ENCODE data around the gene TMEM132D. TPM values are rescaled to one million over a fixed set of nuclear protein-coding genes. Genes with fewer than 3 reads are reported as not detected.

The TMEM132D gene
- total RNA-seq, 2 donors from 2014 or later = not detected

DNA sequence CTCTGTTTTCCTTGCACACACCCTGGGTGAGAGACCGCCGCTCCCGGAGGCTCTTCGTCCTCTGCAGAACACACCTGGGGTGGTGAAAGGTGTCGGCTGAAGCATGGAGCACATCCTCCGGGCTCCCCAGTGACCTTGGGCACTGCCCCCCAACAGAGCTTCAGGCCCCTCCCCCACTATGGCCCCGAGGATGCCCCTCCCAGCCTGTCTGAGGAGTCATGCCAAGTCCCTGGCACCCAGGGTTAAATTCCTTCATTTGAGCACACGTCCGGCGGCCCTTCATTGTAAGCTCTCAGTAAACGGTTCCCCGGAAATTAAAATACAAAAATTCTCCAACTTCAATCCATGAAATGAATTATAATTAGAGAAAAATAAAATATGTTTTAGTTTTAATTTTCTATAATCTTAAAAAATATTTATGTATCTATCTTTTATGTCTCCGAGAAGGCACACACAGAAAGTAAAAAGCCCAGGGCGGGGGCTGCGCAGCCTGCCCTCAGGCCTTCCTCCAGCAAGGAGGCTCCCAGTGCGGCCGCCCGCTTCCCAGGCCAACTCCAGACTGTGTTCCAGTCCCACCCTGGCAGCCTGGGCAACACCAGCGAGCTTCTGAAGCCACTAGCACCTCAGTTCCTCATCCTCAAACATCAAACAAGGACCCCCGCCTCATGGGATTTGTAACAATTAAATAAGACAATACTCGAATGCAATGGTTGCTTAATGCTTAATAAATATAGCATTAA is 63.5 kb downstream of the TMEM132D start:
- no peaks in the 10 kb centered on the region for H3K27me3 ChIP-seq
- no peaks in the 10 kb centered on the region for H3K36me3 ChIP-seq
- no peak overlapping the region for H3K4me3 ChIP-seq
- no peak overlapping the region for H3K27ac ChIP-seq
- H3K9me3 ChIP-seq = no peaks in the 10 kb centered on the region
- TF ChIP-seq, protein P1, sequence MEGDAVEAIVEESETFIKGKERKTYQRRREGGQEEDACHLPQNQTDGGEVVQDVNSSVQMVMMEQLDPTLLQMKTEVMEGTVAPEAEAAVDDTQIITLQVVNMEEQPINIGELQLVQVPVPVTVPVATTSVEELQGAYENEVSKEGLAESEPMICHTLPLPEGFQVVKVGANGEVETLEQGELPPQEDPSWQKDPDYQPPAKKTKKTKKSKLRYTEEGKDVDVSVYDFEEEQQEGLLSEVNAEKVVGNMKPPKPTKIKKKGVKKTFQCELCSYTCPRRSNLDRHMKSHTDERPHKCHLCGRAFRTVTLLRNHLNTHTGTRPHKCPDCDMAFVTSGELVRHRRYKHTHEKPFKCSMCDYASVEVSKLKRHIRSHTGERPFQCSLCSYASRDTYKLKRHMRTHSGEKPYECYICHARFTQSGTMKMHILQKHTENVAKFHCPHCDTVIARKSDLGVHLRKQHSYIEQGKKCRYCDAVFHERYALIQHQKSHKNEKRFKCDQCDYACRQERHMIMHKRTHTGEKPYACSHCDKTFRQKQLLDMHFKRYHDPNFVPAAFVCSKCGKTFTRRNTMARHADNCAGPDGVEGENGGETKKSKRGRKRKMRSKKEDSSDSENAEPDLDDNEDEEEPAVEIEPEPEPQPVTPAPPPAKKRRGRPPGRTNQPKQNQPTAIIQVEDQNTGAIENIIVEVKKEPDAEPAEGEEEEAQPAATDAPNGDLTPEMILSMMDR (IDR thresholded peaks at IDR 0.05) = no peak
- no peak for DNase-seq (ENCODE audit: low spot score)
- no peaks in the 10 kb centered on the region for H3K4me1 ChIP-seq

DNA sequence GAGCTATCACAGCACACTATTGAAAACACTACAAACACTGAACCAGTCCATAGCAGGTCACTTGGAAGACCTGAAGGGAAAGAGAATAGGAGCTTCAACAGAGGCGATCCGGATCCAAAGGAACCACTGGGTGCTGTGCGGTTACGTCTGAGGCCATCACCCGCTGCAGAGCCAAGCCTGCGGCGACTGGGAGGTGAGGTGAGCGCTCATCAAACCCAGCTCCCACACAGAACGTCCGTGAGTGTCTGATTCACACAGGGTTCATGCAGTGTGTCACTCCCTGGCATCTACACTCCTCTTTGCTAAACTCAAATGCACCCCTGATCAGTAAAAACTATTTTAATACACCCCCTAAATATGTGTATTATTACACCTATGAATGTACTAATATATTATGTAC is 64.1 kb downstream of the TMEM132D start:
- DNase-seq (ENCODE audit: low spot score) = no peak
- no peaks in the 10 kb centered on the region for H3K27me3 ChIP-seq
- no peaks in the 10 kb centered on the region for H3K4me1 ChIP-seq
- H3K4me3 ChIP-seq = no peak overlapping the region
- no peak overlapping the region for H3K27ac ChIP-seq
- TF ChIP-seq, protein P1 (IDR thresholded peaks at IDR 0.05) = no peak
- no peaks in the 10 kb centered on the region for H3K9me3 ChIP-seq
- no peaks in the 10 kb centered on the region for H3K36me3 ChIP-seq

DNA sequence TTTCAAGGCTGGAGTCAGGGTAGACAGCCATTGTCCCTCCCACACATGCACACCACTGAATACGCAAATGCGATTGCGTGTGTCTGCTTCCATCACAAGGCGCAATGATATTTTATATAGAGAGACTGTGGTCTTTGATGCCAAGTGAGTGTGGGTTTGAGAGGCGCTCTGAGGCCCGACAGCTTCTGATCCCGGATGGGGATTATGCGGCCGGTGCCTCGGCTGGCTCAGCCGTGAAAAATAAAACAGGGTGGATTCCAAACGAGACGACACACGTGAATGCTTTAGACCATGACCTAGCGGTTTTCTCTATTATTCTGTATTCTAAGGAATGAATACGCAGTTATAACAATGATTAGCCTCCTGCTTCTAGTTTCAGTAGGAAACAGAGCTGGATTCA is 72.5 kb downstream of the TMEM132D start:
- no peaks in the 10 kb centered on the region for H3K36me3 ChIP-seq
- DNase-seq (ENCODE audit: low spot score) = no peak
- H3K27me3 ChIP-seq = no peaks in the 10 kb centered on the region
- TF ChIP-seq, protein P1 (IDR thresholded peaks at IDR 0.05) = no peak
- no peak overlapping the region for H3K27ac ChIP-seq
- no peak overlapping the region for H3K4me3 ChIP-seq
- no peaks in the 10 kb centered on the region for H3K9me3 ChIP-seq
- no peaks in the 10 kb centered on the region for H3K4me1 ChIP-seq

DNA sequence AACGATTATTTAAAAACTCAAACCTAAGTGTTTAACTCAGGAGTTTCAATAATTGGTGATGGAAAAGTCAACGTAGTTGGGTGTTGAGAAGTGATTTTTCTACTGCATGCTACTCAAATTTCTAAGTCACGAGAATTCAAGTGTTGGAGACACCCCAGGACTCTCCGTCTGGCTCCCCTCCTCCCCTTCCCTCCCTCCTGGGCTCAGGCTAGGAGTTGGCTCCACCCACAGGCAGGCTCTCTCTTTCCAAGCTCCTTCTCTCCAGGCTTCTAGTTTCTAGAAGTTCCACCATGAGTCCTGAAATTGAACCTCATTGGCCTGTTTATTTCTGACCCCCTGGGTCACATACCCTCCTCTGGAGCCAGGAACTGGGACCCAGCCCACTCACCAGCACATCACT is 73.0 kb downstream of the TMEM132D start:
- Histone ChIP-seq H3K9me3 (no peaks in the 10 kb centered on the region), H3K27ac (no peak overlapping the region), H3K4me1 (no peaks in the 10 kb centered on the region), H3K36me3 (no peaks in the 10 kb centered on the region), H3K27me3 (no peaks in the 10 kb centered on the region), H3K4me3 (no peak overlapping the region)
- TF ChIP-seq, protein P1 (IDR thresholded peaks at IDR 0.05) = no peak
- no peak for DNase-seq (ENCODE audit: low spot score)

DNA sequence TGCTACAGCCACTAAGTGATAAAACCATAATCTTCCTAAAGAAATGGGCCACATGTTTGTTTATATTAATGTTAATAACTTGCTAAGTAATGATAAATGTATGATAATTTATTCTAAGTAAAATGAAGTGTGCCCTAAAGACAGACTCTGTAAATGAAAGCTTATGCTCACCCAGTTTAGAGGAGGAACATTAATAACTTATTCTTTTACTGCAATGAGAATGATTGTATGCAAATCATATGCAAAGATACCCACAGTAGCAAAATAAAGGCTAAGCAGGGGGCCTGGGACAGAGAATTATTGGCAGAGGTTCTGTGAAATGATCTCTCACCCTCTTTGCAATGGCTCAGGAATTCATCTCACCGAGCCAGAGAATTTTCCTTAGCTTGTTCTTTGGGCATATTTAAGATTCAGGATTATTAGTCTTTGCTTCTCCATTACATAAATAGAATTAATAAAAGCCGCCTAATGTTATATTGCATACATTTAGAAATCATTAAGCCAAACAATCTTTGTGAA is 75.9 kb downstream of the TMEM132D start:
- H3K27ac ChIP-seq = no peak overlapping the region
- no peaks in the 10 kb centered on the region for H3K9me3 ChIP-seq
- H3K27me3 ChIP-seq = no peaks in the 10 kb centered on the region
- no peak overlapping the region for H3K4me3 ChIP-seq
- DNase-seq (ENCODE audit: low spot score) = no peak
- TF ChIP-seq, protein P1 (IDR thresholded peaks at IDR 0.05) = no peak
- H3K36me3 ChIP-seq = no peaks in the 10 kb centered on the region
- no peaks in the 10 kb centered on the region for H3K4me1 ChIP-seq
